ENCODE data around the gene SASH1.

SASH1 gene

DNA sequence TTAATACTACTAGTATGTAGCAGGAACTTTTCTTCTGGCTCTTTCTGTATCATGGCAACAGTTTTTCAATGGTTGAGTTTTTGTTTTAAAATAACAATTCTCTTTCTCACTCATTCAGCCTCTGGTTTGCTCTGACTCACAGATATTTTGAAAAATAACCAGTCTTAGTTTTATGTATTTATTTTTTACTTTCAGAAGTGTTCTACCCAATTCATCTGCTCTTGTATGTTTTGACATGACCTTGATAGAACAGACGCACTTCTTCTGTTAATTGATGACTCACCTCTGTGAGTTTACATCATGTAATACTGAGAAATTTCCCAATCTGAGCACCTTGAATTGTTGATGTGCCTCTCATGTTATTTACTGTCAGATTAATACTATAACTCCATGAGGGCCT, 178.9 kb downstream of the SASH1 start:
- DNase-seq (ENCODE audit: low read depth) = no peak

DNA sequence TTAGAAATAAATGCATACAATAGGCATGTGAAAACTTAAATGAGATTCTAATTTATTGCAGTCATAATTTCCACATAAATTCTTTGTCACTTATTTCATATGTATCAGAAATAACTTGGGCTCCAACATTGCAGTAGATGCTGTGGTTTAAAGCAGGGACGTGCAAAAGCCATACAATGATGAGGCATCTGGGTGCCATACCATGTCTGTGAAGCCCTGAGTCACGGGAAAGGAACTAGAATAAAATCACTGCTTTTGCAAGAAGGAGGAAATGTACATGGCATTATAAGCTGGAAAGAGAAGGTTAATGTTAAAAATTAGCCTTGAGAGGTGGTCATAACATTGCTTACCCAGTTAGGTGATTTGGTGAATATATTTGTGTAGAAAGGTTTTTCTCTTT, 180.4 kb downstream of the SASH1 start:
- DNase-seq (ENCODE audit: low read depth) = no peak

DNA sequence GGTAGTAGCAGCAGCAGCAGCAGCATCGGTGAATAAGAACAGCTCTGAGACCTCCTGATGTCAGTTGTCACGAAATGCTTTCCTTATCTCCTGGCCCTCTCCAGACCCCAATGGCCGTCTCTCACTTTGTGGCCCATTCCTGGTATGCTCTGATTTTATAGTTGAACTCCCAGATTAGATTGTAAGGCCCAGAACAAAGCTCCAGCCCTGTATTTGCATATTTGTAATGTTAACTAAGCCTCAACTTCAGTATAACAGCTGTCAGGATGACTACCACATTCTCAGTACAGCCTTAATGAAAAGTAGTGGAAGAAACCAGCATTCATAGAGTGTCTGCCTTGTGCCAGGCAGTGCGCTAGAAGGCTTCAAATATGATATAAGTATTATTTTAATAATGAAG, 180.9 kb downstream of the SASH1 start:
- no peak for DNase-seq (ENCODE audit: low read depth)

DNA sequence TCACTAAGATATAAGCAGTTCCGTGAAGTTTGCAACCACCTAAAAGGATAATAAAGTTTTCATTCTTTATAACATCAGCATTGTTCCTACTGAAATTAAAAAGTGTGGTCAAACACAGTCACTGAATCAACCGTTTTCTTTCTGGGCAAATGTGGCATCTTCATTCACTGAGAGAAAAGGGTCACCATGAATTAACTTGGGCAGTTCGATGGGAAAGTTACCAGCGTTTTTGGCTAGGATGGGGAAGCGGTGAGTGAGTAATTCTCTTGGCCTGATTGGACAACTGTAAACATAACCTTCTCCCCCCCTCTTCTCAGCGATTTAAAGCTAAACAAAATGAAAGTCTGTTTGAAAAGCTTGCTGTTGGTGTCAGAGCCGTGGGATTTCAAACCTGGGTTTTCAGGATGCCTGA, 181.8 kb downstream of the SASH1 start:
- DNase-seq (ENCODE audit: low read depth) = no peak

DNA sequence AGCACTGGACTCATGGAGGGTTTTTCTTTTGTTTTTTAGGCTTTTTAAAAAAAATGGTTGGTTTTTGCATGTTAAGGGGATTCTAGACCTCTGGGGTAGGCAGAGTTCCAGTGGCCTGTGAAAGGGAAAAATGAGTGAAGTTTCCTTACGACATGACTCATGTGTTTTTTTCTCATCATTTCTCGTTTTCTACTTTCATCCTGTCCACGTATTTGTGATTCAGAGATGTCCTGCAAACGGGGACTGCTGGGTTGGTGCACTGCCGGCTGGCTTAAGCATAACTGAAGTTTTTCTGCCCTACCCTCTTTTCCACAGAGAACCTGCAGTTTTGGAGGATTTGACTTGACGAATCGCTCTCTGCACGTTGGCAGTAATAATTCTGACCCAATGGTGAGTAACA, 182.3 kb downstream of the SASH1 start:
- DNase-seq (ENCODE audit: low read depth) = no peak

DNA sequence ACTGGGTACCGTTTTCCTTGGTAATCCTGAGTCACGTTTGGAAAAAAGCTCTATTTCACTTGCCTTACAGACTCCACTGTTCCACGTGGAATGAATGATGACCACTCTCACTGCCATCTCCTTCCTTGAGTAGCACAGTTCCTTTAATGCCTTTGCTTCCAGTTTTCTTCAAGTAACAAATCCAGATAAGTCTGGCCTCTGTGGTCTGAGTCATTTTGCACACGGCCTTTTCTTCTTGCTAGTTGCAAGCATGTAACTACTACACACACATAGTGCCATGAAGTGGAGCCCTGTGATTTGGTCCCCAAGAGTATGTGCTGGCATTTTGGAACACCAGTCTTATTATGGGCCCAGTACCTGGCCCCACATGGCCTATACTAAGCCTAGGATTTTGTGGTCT, 182.8 kb downstream of the SASH1 start:
- no peak for DNase-seq (ENCODE audit: low read depth)

DNA sequence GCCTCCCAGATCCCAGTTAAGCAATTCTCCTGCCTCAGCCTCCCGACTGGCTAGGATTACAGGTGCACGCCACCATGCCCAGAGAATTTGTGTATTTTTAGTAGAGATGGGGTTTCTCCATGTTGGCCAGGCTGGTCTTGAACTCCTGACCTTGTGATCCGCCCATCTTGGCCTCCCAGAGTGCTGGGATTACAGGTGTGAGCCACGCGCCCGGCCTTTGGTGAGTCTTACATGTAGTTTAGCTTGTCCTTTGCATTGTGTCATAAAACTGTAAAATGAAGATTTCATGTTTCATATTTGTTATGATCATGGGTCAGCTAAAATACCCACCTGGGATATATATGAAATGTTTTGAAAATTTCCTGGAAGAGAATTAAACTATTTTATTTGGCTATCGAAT, 183.5 kb downstream of the SASH1 start:
- DNase-seq (ENCODE audit: low read depth) = no peak

DNA sequence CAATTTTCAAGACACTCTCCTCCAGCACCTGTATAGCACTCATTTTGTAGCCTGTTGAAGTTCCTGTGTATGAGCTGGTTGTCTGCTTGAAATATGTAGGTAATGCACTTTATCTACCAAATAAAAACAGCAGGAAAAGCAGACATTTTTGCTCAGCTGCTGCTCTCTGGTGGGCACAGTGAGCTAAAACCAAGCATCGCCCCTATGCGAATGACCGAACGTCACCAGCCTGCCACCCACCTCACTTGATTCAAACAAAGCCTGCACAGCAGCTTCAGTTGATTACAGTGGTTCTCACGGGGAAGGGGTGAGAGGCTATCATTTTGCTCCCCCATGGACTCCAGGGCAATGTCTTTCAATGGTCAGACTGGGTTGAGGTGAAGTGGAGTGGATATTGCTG, 185.7 kb downstream of the SASH1 start:
- DNase-seq (ENCODE audit: low read depth) = no peak

DNA sequence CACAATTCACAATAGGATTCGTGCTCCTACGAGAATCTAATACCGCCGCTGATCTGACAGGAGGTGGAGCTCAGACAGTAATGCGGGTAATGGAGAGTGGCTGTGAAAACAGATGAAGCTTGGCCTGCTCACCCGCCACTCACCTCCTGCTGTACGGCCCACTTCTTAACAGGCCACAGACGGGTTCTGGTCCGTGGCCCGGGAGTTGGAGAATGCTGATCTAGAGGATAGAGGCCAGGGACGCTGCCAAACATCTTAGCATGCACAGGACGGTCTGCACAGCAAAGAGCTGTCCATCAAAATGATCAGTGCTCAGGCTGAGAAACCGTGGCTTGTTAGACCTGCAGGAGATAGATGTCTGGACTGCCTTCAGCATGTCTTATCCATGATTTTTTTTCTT, 186.4 kb downstream of the SASH1 start:
- DNase-seq (ENCODE audit: low read depth) = no peak

DNA sequence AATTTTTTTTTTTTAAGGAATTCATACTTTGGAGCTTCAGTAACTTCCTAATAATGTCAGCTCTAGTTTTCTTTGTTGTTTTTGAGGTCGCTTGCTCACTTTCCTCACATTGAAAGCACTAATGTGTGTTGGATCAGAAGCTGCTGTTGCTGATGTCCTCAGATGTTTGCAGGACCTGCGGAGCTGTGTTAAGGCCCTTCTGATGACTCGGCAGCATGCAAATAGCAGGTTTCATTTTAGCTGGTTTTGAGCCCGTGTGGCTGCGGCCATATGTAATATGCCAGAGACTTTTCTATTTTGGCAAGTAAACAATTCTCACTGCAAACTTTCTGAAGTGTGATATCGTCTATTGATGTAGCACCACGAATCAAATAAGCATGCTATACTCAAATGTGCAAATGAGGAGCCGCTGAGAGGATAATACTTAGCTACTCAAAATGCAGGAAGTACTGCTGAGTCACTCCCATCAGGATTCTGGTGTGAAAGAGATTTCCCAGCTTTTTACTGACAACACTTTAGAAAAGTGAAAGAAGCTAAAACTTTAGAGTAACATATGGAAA, 187.8 kb downstream of the SASH1 start:
- no peak for DNase-seq (ENCODE audit: low read depth)

DNA sequence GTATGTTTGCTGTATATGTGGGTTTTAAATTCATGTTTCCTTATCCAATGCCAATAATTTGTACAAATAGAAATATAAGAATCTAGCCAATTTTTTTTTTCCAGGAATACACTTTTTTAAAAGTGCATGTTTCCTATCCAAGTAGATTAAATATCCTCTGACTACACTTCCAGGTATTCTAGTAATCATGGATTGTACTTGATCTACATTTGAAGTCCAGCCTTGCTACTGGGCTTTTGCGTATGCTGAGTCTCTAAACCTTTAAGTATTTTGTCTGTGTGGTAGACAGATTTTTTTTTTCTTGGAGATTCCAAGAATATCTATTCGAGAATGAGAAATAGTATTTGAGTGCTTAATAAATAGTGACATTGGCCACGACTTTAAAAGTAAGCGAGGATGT, 188.3 kb downstream of the SASH1 start:
- DNase-seq (ENCODE audit: low read depth) = no peak

DNA sequence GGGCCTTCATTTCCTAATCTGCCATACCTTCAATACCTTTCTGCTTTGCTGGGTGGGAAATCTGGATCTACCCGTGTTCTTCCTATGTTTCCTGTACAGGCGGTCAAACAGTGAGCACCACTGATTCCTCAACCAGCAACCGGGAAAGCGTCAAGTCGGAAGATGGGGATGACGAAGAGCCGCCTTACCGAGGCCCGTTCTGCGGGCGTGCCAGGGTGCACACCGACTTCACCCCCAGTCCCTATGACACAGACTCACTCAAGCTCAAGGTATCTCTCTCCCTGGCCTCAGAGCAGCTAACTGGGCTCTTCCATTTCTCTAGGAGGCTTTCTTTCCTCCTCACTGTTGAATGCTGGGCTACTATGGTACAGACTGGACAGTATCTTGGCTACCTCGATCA, 190.1 kb downstream of the SASH1 start:
- no peak for DNase-seq (ENCODE audit: low read depth)

DNA sequence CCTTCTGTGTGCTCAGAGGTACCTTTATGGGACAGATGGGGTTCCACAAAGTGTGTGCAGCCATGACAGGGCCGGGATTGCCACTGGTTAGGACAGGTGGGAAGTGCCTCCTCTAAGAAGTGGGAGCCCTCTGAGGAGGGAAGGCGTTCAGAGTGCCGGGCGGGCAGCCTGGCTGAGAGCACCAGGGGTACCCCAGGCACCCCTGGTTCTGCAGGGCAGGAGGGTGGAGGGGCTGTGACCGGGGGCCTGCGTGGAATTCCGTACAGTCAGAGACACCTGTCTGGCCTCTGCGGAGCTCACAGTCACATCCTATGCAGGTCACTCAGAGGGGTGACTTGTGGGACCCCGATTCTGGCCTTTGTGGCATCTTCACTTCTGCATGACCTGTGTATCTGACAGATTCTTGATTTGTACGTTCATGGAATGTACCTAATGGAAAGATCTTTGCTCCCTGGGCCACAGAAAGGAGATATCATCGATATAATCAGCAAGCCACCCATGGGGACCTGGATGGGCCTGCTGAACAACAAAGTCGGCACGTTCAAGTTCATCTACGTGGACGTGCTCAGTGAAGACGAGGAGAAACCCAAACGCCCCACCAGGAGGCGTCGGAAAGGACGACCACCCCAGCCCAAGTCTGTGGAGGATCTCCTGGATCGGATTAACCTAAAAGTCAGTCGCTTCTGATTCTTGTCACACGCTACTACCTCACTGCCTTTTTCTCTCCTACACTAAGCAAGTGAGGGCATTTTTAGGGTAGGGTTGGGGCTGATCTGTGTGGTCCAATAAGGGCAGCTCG, 190.9 kb downstream of the SASH1 start:
- DNase-seq (ENCODE audit: low read depth) = no peak

DNA sequence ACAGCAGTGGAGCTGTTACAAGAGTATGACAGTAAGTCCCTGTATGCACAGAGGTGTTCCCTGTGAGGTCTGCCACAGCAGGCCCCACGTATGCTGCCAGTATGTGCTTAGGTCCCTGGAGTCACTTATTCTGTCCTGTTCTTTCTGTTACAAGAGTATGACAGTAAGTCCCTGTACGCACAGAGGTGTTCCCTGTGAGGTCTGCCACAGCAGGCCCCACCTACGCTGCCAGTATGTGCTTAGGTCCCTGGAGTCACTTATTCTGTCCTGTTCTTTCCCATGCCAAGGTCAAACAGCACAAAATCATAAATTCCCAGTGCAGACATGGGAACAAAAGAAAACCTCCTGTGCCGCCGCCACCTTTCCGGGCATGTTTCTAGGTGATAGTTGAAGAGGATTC, 192.2 kb downstream of the SASH1 start:
- DNase-seq (ENCODE audit: low read depth) = no peak

DNA sequence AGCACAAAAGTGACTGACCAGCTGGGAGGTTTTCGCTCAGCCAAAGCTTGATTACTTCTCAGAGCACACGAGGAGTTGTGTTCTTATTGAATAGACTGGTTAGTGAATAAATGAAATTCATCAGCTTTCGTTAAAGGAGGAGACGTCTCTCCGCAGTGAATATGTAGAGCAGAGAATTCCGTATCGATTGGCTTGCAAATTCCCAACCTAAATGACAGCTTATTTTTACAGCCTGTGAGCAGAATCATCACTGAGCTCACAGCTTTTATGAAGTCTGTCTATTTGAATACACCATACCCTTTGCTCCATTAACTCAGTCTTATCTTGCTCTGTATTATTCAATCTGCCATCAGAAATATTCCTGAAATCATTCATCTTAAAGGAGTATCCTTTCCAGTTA, 192.7 kb downstream of the SASH1 start:
- DNase-seq (ENCODE audit: low read depth) = no peak

DNA sequence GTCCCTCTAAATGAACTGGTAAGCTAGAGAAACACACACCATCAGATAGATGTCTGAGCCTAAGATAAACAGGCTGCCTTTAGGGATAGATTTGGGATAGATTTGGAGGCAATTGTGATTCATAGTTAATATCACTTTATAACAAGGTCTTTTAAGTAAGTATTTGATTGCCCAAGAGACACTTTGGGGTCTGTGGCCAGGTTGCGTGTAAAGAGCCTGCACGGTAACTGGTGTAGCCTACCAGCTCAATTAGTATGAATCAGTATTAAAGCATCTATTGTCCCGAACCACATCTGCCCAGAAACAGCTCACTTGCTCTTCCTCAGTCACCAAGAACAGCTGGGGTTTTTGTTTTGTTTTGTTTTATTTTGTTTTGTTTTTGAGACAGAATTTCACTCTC, 193.3 kb downstream of the SASH1 start:
- DNase-seq (ENCODE audit: low read depth) = no peak

DNA sequence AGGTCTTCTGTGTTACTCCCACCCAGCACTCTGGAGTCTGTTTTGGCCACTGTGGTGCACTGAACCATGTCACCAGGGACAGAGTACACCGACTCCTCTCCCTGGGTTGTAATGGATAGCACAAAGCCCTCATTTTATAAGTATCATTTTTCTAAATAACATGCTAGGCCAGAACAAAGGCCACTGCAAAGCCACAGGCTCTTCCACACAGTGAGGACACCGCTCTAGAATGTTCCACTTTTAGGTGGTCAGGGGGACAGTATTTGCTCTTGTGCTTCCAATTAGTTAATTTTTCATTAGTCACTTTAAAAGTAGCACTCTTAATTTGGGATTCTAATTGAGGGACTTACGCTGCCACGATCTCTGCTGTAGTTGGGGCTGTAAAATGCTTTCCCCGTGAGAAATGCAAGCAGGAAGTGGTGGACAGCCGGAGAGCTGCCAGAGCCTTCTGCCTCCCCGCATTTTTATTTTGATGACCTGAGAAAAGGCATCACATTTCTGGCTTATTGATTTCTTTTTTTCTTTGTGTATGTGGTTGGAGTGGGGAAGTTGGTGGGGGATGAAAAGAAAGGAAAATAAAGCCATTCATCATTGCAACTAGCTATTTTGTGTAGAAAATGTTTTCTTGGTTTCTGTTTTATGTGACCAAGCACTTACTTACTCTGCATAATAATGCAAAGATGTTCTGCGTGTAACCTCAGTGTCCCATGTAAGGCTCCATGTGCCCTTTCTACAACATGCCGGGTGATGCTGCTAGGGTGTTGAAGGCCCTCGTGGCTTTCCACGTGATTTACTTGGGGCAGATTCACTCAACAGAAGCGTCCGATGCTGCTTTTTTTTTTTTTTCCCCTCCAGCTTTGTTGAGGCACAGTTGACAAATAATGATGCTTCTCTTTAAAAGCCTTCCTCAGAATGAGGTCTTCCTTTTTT, 195.9 kb downstream of the SASH1 start:
- no peak for DNase-seq (ENCODE audit: low read depth)

DNA sequence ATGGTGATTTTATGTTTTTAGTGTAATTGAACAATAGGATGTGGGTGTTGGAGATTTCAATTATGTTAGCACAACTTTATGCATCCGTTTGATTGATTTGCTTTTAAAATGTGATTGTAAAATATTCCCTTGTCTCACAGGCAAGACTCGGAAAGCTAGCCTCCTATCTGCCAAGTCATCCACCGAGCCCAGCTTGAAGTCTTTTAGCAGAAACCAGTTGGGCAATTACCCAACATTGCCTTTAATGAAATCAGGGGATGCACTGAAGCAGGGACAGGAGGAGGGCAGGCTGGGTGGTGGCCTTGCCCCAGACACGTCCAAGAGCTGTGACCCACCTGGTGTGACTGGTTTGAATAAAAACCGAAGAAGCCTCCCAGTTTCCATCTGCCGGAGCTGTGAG, 200.9 kb downstream of the SASH1 start:
- DNase-seq (ENCODE audit: low read depth) = no peak

DNA sequence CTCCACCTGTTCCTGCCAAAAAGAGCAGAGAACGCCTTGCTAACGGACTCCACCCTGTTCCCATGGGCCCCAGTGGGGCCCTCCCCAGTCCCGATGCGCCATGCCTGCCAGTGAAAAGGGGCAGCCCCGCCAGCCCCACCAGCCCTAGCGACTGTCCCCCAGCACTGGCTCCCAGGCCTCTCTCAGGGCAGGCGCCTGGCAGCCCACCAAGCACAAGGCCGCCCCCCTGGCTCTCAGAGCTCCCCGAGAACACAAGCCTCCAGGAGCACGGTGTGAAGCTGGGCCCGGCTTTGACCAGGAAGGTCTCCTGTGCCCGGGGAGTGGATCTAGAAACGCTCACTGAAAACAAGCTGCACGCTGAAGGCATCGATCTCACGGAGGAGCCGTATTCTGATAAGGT, 201.8 kb downstream of the SASH1 start:
- DNase-seq (ENCODE audit: low read depth) = no peak

DNA sequence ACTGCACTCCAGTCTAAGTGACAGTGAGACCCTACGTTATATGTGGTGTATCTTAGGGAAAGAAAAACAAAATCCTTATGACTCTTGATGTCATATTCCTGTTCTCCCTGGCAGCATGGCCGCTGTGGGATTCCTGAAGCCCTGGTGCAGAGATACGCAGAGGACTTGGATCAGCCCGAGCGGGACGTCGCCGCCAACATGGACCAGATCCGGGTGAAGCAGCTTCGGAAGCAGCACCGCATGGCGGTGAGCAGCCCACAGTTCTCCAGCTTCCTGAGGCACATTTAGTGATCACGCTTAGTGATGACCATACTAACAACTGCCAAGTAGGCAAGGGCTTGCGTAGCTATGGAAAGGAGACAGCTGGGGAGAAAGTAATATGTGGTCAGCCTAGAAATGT, 203.3 kb downstream of the SASH1 start:
- no peak for DNase-seq (ENCODE audit: low read depth)

DNA sequence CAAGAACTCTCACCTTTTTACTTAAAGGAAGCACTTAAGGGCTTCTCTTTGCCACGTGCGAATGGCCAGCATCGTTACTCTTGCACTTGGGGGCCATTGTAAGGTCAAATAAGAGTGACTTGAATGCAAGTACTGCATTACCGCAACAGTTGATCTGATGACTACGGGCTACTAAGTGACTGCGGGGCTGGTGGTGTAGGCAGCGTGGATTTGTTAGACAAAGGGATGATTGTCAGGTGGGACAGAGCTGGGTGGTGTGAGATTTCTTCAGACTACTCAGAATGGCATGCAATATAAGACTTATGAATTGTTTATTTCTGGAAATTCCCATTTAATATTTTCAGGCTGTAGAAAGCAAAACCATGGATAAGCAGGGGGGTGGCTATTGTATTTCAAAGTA, 204.5 kb downstream of the SASH1 start:
- DNase-seq (ENCODE audit: low read depth) = no peak

DNA sequence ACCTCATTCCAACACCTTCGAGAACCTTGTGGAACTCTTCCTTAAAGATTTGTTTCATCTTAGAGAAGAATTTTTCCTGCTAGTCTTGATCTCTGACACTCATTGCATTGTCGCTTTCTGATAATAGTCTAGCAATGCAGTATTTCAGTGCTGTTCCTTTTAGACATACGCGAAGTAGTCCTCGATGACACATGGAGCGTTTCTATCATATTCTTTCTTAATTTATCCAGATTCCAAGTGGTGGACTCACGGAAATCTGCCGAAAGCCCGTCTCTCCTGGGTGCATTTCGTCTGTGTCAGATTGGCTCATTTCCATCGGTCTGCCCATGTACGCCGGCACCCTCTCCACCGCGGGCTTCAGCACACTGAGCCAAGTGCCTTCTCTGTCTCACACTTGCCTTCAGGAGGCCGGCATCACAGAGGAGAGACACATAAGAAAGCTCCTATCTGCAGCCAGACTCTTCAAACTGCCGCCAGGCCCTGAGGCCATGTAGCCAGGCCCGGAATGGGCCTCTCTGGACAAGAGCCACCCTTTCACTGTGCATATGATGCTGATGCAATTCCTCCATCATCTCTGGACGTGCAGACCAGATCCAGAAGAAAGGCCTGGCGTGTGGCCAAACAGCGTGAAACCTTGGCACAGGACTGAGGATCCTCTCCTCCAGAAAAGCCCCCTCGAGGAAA, 205.6 kb downstream of the SASH1 start:
- no peak for DNase-seq (ENCODE audit: low read depth)

DNA sequence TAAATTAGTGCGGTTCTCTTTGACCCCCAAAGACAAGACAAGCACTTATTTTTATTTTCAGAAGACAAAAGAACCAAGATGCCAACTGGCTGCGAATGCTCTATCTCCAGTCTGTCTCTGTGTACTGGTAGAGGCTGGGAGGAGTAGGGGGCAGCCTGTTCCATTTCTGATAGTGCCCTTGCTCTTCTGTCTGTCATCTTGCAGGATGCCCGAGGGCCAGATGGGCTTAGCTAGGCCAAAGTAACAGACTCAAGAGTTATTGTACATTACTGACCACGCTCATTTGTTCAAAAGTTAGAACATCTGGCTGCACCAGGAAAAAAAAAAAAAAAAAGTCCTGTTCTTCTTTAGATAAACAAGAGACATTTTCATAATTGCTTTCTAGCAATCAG, 206.1 kb downstream of the SASH1 start:
- no peak for DNase-seq (ENCODE audit: low read depth)
